OCI-LY1 (cell line): ENCODE data around the gene SUSD3.

Source experiments
- H2AFZ ChIP-seq: fragments of 200-600 bp; sonication (generic), shearing (Covaris generic); 2 replicates; pipeline ENCODE4 v1.6.0; 2014; ENCODE audit warnings: antibody characterized with exemption, mild to moderate bottlenecking, low read length
- H3F3A ChIP-seq: fragments of 200-600 bp; sonication (generic), shearing (Covaris generic); 2 replicates; pipeline ENCODE4 v1.6.0; 2014; ENCODE audit warnings: mild to moderate bottlenecking, antibody characterized with exemption, low read length, moderate library complexity; ENCODE audit not compliant: insufficient read depth
- H3K27ac ChIP-seq: fragments of 200-600 bp; sonication (generic); 2 replicates; pipeline ENCODE4 v1.5.1; 2014; ENCODE audit warnings: low read length, mixed run types, mild to moderate bottlenecking, low read depth; ENCODE audit not compliant: poor library complexity, severe bottlenecking
- H3K27me3 ChIP-seq: fragments of 200-600 bp; sonication (generic); 2 replicates; pipeline ENCODE4 v1.6.0; 2014; ENCODE audit warnings: antibody characterized with exemption, mild to moderate bottlenecking, low read length, moderate library complexity; ENCODE audit not compliant: insufficient read depth
- H3K36me3 ChIP-seq: fragments of 200-600 bp; sonication (generic); 2 replicates; pipeline ENCODE4 v1.6.1; 2014; ENCODE audit warnings: mild to moderate bottlenecking, antibody characterized with exemption, low read length, moderate library complexity, mixed read lengths; ENCODE audit not compliant: insufficient read depth
- H3K4me1 ChIP-seq: fragments of 200-600 bp; sonication (generic); 2 replicates; pipeline ENCODE4 v1.5.1; 2014; ENCODE audit warnings: mild to moderate bottlenecking, low read length, moderate library complexity; ENCODE audit not compliant: insufficient read depth, severe bottlenecking
- H3K4me2 ChIP-seq: fragments of 200-600 bp; sonication (generic), shearing (Covaris generic); 2 replicates; pipeline ENCODE4 v1.6.1; 2014; ENCODE audit warnings: low read length
- H3K4me3 ChIP-seq: fragments of 200-600 bp; sonication (generic); 2 replicates; pipeline ENCODE4 v1.5.1; 2014; ENCODE audit warnings: low read length, low read depth, mild to moderate bottlenecking, mixed read lengths; ENCODE audit not compliant: poor library complexity, severe bottlenecking
- H3K79me2 ChIP-seq: fragments of 200-600 bp; shearing (Covaris generic); 2 replicates; pipeline ENCODE4 v1.6.1; 2016; ENCODE audit warnings: mixed run types, low read length, mixed read lengths; ENCODE audit not compliant: insufficient read depth
- H3K9ac ChIP-seq: fragments of 200-600 bp; sonication (generic), shearing (Covaris generic); 2 replicates; pipeline ENCODE4 v1.6.1; 2014; ENCODE audit warnings: mild to moderate bottlenecking, low read length, mixed read lengths
- H3K9me2 ChIP-seq: fragments of 200-600 bp; sonication (generic), shearing (Covaris generic); 2 replicates; pipeline ENCODE4 v1.6.1; 2014; ENCODE audit warnings: low read depth, mild to moderate bottlenecking, low read length, mixed read lengths
- H3K9me3 ChIP-seq: fragments of 200-600 bp; shearing (Covaris generic); 2 replicates; pipeline ENCODE4 v1.6.1; 2014; ENCODE audit warnings: low read length, mixed read lengths
- H4K20me1 ChIP-seq: fragments of 200-600 bp; sonication (generic), shearing (Covaris generic); 2 replicates; pipeline ENCODE4 v1.6.0; 2016; ENCODE audit warnings: mild to moderate bottlenecking, low read length; ENCODE audit not compliant: insufficient read depth
- CTCF ChIP-seq: fragments of 200-600 bp; sonication (generic), shearing (Covaris generic); IDR thresholded peaks from 2 replicates; pipeline ENCODE4 v1.5.1; 2017; ENCODE audit warnings: mild to moderate bottlenecking, antibody characterized with exemption, low read length, moderate library complexity, mixed read lengths
- EZH2 ChIP-seq: fragments of 200-600 bp; sonication (generic), shearing (Covaris generic); IDR thresholded peaks from 2 replicates; pipeline ENCODE4 v1.8.0; 2017; ENCODE audit warnings: borderline replicate concordance, mixed run types, mild to moderate bottlenecking, antibody characterized with exemption, low read length, moderate library complexity, mixed read lengths

Gene SUSD3

GRCh38 chr9:93020771-93021670 lies 37.5 kb upstream of the SUSD3 start:
- Histone ChIP-seq H3K36me3 (peaks cover 61% of the 10 kb centered on the region), H3F3A (no peaks in the 10 kb centered on the region), H3K27me3 (no peaks in the 10 kb centered on the region), H3K4me3 (no peak overlapping the region), H3K9me2 (no peaks in the 10 kb centered on the region), H3K9ac (no peak overlapping the region), H3K9me3 (no peaks in the 10 kb centered on the region), H3K27ac (no peak overlapping the region), H2AFZ (no peak overlapping the region), H3K4me1 (no peaks in the 10 kb centered on the region), H3K79me2 (no peaks in the 10 kb centered on the region), H4K20me1 (no peaks in the 10 kb centered on the region), H3K4me2 (no peak overlapping the region)
- TF ChIP-seq CTCF (no peak), EZH2 (no peak)

- Histone ChIP-seq H3K27ac (no peak overlapping the region), H4K20me1 (no peaks in the 10 kb centered on the region), H3K9me2 (no peaks in the 10 kb centered on the region), H3K4me3 (no peak overlapping the region), H3K4me1 (no peaks in the 10 kb centered on the region), H3K4me2 (no peak overlapping the region), H3F3A (no peaks in the 10 kb centered on the region), H2AFZ (no peak overlapping the region), H3K79me2 (no peaks in the 10 kb centered on the region), H3K27me3 (no peaks in the 10 kb centered on the region), H3K9ac (no peak overlapping the region), H3K9me3 (no peaks in the 10 kb centered on the region), H3K36me3 (peaks cover 60% of the 10 kb centered on the region)
- no peak for TF ChIP-seq CTCF
- no peak for TF ChIP-seq EZH2
These were observed 36.4 kb upstream of the SUSD3 start for GRCh38 chr9:93022066-93022465.

- Histone ChIP-seq H4K20me1 (no peaks in the 10 kb centered on the region), H3K36me3 (peaks cover 54% of the 10 kb centered on the region), H3F3A (no peaks in the 10 kb centered on the region), H3K27ac (no peak overlapping the region), H3K4me1 (peaks cover 4% of the 10 kb centered on the region), H3K4me3 (no peak overlapping the region), H3K9me3 (no peaks in the 10 kb centered on the region), H3K9ac (no peak overlapping the region), H3K27me3 (no peaks in the 10 kb centered on the region), H3K79me2 (no peaks in the 10 kb centered on the region), H3K9me2 (no peaks in the 10 kb centered on the region), H2AFZ (no peak overlapping the region), H3K4me2 (no peak overlapping the region)
- no peak for TF ChIP-seq EZH2
- no peak for TF ChIP-seq CTCF
These were observed 35.6 kb upstream of the SUSD3 start for GRCh38 chr9:93022721-93023520.
